ENCODE results near the gene NCS1. TPM values are rescaled to one million over a fixed set of nuclear protein-coding genes. Genes with fewer than 3 reads are reported as not detected.

NCS1 gene
- total and polyA plus RNA-seq, 9 of the 15 experiments (the other 6 are each of a cell fraction or from before 2014, with no cell fraction given) = 0.28 to 27.0 (median 9.6) TPM

DNA sequence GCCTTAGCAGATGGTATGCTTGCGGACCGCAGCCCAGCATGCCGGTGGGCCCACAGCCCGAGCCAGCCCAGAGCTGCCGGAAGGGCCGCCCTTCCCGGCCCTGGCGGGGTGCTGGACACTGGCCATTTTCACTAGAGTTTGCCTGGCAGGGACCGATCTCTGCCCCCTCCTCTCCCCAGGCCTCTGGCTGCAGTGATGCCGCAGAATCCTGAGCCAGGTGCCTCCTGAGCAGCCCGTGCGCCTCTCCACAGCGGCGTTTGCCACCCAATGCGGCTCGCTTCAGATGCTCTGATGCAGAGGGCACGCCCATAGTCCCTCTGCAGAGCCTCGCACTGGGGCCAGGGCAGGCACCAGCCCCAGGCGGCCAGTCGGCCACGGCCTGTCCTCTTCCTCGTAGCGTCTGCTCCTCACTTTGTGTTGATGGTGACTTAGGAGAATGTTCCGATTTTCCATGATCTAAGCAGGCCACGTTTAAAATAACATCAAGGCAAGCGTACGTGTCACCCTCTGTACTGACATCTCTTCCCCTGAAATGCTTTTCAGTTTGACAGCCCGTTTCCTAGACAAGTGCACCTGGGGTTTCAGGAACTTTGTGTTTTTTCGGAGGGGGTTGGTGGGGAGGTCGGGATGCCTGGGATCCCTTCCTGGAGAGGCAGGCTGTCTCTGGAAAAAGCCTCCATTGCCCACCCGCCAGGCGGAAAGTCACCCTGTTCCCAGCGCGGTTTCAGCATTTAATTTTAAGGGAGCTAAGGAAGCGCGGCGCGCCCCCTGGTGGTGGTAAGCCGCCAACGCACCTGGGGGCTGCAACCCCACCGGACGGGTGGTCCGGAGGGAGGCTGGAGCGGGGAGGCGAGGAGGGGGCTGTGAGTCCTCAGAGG, 63.6 kb downstream of the NCS1 start (continued):
- TF ChIP-seq THRB (CRISPR knock-in tag; conservative IDR thresholded peaks at IDR 0.05) = no peak
- no peak for TF ChIP-seq ZNF436 (CRISPR knock-in tag; IDR thresholded peaks at IDR 0.05)
- TF ChIP-seq FOXA1 (IDR thresholded peaks at IDR 0.05; ENCODE audit: borderline replicate concordance) = no peak
- TF ChIP-seq RFX5 (IDR thresholded peaks at IDR 0.05; ENCODE audit: low read depth, low read length) = no peak
- 0 out of 2 replicates have a peak, but pooled peaks have one; percentile 18 for TF ChIP-seq L3MBTL2 (IDR thresholded peaks at IDR 0.05)
- TF ChIP-seq TEAD1 (CRISPR knock-in tag; IDR thresholded peaks at IDR 0.05) = peak in 1 of 2 experiments; percentile 54; a peak in 1 of 4 replicates
- TF ChIP-seq XRCC3 (IDR thresholded peaks at IDR 0.05) = no peak
- TF ChIP-seq ZBTB7A (IDR thresholded peaks at IDR 0.05; ENCODE audit: borderline replicate concordance, control insufficient read depth, low read depth, low read length) = peak; percentile 98
- no peak for TF ChIP-seq ZNF3 (CRISPR knock-in tag; IDR thresholded peaks at IDR 0.05)
- 0 out of 2 replicates have a peak, but pooled peaks have one; percentile 24 for TF ChIP-seq JUND (IDR thresholded peaks at IDR 0.05; ENCODE audit: borderline replicate concordance, low read depth, low read length)
- TF ChIP-seq JUND (tag; IDR thresholded peaks at IDR 0.05; ENCODE audit: borderline replicate concordance, low read depth, low read length) = no peak
- TF ChIP-seq, protein P1, sequence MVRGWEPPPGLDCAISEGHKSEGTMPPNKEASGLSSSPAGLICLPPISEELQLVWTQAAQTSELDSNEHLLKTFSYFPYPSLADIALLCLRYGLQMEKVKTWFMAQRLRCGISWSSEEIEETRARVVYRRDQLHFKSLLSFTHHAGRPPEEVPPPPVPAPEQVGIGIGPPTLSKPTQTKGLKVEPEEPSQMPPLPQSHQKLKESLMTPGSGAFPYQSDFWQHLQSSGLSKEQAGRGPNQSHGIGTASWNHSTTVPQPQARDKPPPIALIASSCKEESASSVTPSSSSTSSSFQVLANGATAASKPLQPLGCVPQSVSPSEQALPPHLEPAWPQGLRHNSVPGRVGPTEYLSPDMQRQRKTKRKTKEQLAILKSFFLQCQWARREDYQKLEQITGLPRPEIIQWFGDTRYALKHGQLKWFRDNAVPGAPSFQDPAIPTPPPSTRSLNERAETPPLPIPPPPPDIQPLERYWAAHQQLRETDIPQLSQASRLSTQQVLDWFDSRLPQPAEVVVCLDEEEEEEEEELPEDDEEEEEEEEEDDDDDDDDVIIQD (CRISPR knock-in tag; IDR thresholded peaks at IDR 0.05) = no peak
- TF ChIP-seq TFAP4 (CRISPR knock-in tag; IDR thresholded peaks at IDR 0.05; ENCODE audit: borderline replicate concordance) = peak; percentile 32; the same call in 1 of the 2 replicates
- no peak for TF ChIP-seq CREM (IDR thresholded peaks at IDR 0.05; ENCODE audit: low read depth)
- TF ChIP-seq ZNF507 (tag; conservative IDR thresholded peaks at IDR 0.05) = no peak
- TF ChIP-seq ETV1 (tag; conservative IDR thresholded peaks at IDR 0.05; ENCODE audit: low read depth) = no peak
- TF ChIP-seq NELFE (IDR thresholded peaks at IDR 0.05; ENCODE audit: insufficient read depth, insufficient read length) = no peak
- no peak for TF ChIP-seq HOXB6 (CRISPR knock-in tag; IDR thresholded peaks at IDR 0.05; ENCODE audit: borderline replicate concordance)
- TF ChIP-seq CBX3 (IDR thresholded peaks at IDR 0.05; ENCODE audit: borderline replicate concordance in 1 of 2, low read length in 2 of 2) = no peak
- 0 out of 2 replicates have a peak, but pooled peaks have one; percentile 61 for TF ChIP-seq ARID2 (IDR thresholded peaks at IDR 0.05)
- TF ChIP-seq ELF1 (tag; IDR thresholded peaks at IDR 0.05) = no peak
- no peak for TF ChIP-seq FOXP4 (CRISPR knock-in tag; IDR thresholded peaks at IDR 0.05; ENCODE audit: borderline replicate concordance)

Data from K562 (cell line).